ENCODE data around the gene TEX261.
"Not testable (repeated sequence)": the region's sequence is repeated elsewhere in the genome, so short reads cannot be mapped to it uniquely, and the experiment has no call there.

TEX261 gene

GRCh38 chr2:70994699-70995425, at the start of gene TEX261:
TEX261 (minus strand) TSS chr2:70994873; CDS start chr2:70994757, 116 bp downstream.
- TF ChIP-seq MYC (IDR thresholded peaks at IDR 0.05; ENCODE audit: low read depth, low read length) (no peak; the same call in 1 of the 2 replicates), POLR2A (IDR thresholded peaks at IDR 0.05; ENCODE audit: extremely low read depth, insufficient read length) (no peak), MAX (IDR thresholded peaks at IDR 0.05; ENCODE audit: low read depth, low read length) (0 out of 2 replicates have a peak, but pooled peaks have one; percentile 10)
- TF ChIP-seq, protein P1, sequence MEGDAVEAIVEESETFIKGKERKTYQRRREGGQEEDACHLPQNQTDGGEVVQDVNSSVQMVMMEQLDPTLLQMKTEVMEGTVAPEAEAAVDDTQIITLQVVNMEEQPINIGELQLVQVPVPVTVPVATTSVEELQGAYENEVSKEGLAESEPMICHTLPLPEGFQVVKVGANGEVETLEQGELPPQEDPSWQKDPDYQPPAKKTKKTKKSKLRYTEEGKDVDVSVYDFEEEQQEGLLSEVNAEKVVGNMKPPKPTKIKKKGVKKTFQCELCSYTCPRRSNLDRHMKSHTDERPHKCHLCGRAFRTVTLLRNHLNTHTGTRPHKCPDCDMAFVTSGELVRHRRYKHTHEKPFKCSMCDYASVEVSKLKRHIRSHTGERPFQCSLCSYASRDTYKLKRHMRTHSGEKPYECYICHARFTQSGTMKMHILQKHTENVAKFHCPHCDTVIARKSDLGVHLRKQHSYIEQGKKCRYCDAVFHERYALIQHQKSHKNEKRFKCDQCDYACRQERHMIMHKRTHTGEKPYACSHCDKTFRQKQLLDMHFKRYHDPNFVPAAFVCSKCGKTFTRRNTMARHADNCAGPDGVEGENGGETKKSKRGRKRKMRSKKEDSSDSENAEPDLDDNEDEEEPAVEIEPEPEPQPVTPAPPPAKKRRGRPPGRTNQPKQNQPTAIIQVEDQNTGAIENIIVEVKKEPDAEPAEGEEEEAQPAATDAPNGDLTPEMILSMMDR (IDR thresholded peaks at IDR 0.05; ENCODE audit: low read depth, low read length): peak; percentile 73
- peak; percentile 95 for DNase-seq (ENCODE audit: low read depth)
- H3K4me3 ChIP-seq (ENCODE audit: low read depth, low read length): peak within 1 kb of the TSS; percentile 97

DNA sequence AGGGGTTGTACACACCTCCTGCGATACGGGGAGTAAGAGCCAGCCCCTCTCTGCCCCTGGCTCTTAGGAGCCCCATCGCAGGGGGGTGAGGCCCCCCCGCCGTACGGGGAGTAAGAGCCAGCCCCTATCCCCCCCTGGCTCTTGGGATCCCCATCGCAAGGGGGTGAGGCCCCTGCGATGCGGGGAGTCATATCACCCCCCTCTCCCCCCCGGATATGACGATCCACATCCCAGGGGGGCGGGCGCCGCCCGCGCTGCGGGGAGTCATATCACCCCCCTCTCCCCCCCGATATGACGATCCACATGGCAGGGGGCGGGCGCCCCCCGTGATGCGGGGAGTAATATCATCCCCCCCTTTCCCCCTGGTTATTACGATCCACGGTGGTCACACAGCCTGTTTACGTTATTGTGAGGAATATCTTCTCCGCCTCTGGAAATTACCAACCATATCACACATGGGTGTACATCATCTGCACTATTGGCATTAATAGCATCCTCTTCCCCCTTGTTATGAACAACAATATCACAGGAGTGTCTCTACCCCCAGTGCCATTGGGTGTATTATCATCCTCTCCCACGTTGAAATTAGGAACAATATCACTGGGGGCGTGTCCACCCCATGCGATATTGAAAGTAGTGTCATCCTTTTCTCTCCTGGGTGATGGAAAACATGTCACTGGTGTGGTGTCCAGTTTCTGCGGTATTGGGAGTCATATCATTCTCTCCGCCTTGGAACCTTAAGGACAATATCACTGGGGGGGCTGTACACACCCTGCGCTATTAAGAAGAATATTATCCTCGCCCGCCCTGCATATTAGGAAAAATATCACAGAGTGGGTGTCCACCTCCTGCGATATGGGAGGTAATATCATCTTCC, 49.1 kb upstream of the TEX261 start:
- TF ChIP-seq MYC (IDR thresholded peaks at IDR 0.05; ENCODE audit: low read depth, low read length) (no peak), POLR2A (IDR thresholded peaks at IDR 0.05; ENCODE audit: extremely low read depth, insufficient read length) (no peak), MAX (IDR thresholded peaks at IDR 0.05; ENCODE audit: low read depth, low read length) (no peak)
- TF ChIP-seq, protein P1 (IDR thresholded peaks at IDR 0.05; ENCODE audit: low read depth, low read length): no peak

DNA sequence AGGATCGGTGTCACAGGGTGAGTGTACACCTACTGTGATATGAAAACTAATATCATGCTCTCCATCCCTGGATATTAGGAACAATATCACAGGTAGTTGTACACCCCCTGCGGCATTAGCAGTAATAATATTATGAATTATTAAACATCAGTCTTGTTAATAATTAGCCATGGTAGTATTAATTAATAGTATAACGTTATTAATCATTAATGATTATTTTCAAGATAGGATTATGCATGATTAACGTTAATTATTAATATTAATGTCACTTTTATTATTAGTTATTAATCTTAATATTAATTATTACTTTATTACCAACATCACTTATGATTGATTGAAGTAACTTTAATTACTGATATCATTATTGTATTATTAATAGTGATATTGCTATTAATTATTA, 47.6 kb upstream of the TEX261 start:
- TF ChIP-seq MYC (IDR thresholded peaks at IDR 0.05; ENCODE audit: low read depth, low read length): no peak
- no peak for TF ChIP-seq POLR2A (IDR thresholded peaks at IDR 0.05; ENCODE audit: extremely low read depth, insufficient read length)
- TF ChIP-seq, protein P1 (IDR thresholded peaks at IDR 0.05; ENCODE audit: low read depth, low read length): no peak
- TF ChIP-seq MAX (IDR thresholded peaks at IDR 0.05; ENCODE audit: low read depth, low read length): no peak
- H3K4me3 ChIP-seq (ENCODE audit: low read depth, low read length): no peak overlapping the region
- DNase-seq (ENCODE audit: low read depth): no peak

More for the DNA sequence above, 49.1 kb upstream of the TEX261 start:
- DNase-seq (ENCODE audit: low read depth): no peak
- H3K4me3 ChIP-seq (ENCODE audit: low read depth, low read length): no peak overlapping the region

DNA sequence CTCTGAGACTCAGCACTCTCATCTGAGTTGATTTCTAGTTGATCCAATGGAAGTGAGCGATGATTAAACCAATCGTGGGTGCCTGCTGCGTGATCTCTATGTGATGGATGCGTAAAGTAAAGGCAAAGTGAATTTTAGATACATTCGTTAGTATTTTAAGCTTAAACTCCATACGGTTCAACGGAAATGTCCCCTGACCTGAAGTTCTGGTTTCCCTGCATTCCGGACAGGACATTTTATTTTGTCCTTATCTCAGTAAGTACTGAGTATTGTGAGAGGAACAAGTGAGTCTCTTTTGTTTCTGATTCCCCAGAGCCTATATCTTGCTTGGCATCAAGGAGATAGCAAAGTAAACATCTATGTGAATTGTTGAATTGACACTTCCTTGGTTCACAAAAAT, 41.6 kb upstream of the TEX261 start:
- not testable (repeated sequence) for DNase-seq (ENCODE audit: low read depth); H3K4me3 ChIP-seq (ENCODE audit: low read depth, low read length)

GRCh38 chr2:71023553-71024243, 29.0 kb upstream of the TEX261 start:
- not testable (repeated sequence) for DNase-seq (ENCODE audit: low read depth); H3K4me3 ChIP-seq (ENCODE audit: low read depth, low read length)

DNA sequence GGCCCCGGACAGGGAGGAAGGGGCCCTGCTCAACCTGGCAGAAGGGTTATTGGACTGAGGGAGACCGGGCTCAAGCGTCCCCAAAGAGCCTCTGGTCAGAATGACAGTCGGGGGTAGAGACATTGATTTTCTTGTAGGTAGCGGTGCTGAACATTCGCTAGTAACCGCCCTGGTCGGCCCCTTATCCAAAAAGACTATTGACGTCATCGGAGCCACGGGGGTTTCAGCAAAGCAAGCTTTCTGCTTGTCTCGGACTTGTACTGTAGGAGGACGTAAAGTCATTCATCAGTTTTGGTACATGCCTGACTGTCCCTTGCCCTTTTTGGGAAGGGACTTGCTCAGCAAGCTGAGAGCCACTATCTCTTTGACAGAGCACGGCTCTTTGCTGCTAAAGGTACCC, 26.7 kb upstream of the TEX261 start:
- DNase-seq (ENCODE audit: low read depth); H3K4me3 ChIP-seq (ENCODE audit: low read depth, low read length): not testable (repeated sequence)

DNA sequence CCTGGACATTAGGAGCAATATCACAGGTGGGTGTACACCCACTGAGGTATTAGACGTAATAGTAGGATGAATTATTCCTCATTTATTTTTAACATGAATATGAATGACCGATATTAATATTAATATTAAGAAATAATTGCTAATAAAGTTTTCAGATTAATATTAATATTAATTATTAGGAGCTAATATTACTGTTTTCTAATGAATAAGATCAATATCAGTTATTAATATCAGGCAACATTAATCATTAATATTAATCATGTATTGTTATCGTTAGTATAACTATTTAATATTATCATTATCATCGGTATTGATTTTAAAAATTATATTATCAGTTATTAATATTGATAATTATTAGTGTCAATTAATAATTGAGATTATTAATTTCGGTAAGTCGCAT, 25.3 kb upstream of the TEX261 start:
- not testable (repeated sequence) for H3K4me3 ChIP-seq (ENCODE audit: low read depth, low read length); DNase-seq (ENCODE audit: low read depth)

- no peak overlapping the region for H3K4me3 ChIP-seq (ENCODE audit: low read depth, low read length)
- no peak for TF ChIP-seq POLR2A (IDR thresholded peaks at IDR 0.05; ENCODE audit: extremely low read depth, insufficient read length)
- TF ChIP-seq MYC (IDR thresholded peaks at IDR 0.05; ENCODE audit: low read depth, low read length): no peak
- TF ChIP-seq, protein P1 (IDR thresholded peaks at IDR 0.05; ENCODE audit: low read depth, low read length): no peak
- TF ChIP-seq MAX (IDR thresholded peaks at IDR 0.05; ENCODE audit: low read depth, low read length): no peak
- no peak for DNase-seq (ENCODE audit: low read depth)
Observed at GRCh38 chr2:71018625-71019024, 24.0 kb upstream of the TEX261 start.

GRCh38 chr2:71011786-71012185, 17.1 kb upstream of the TEX261 start:
- not testable (repeated sequence) for H3K4me3 ChIP-seq (ENCODE audit: low read depth, low read length); DNase-seq (ENCODE audit: low read depth)

Data from NB4 (cell line).